Fibroblast of lung (primary cell): ENCODE data around the gene SCTR.

ENCODE experiments used
- CTCF ChIP-seq, 2 donors: IDR thresholded peaks in 1 of 2; conservative IDR thresholded peaks in 1 of 2; 1 replicate in 1 of 2; 2 replicates in 1 of 2; pipeline ENCODE4 v1.5.1; 2011 to 2012; ENCODE audit warnings: low read length in 2 of 2, control low read depth in 1 of 2, inconsistent platforms in 1 of 2, low read depth in 1 of 2, mild to moderate bottlenecking in 1 of 2
- EZH2 ChIP-seq: IDR thresholded peaks from 2 replicates; pipeline ENCODE4 v1.5.1; 2012; ENCODE audit warnings: low read length, control low read depth, mild to moderate bottlenecking; ENCODE audit errors: missing control alignments

- TF ChIP-seq CTCF (conservative IDR thresholded peaks at IDR 0.05 in 1 of 2, IDR thresholded peaks at IDR 0.05 in 1 of 2; ENCODE audit: low read depth in 1 of 2, low read length in 2 of 2): no peak
- no peak for TF ChIP-seq EZH2
These were observed 89.6 kb downstream of the SCTR start for GRCh38 chr2:119434664-119435063.
